ENCODE results near the gene NRAP.

- TF ChIP-seq EP300 (IDR thresholded peaks at IDR 0.05) (no peak), CTCF (IDR thresholded peaks at IDR 0.05) (no peak), POLR2A (IDR thresholded peaks at IDR 0.05) (no peak)
Observed at GRCh38 chr10:113651898-113652297, 11.9 kb downstream of the NRAP start.
